PC-3 (cell line): ENCODE data around the gene RNF168. TPM values are rescaled to one million over a fixed set of nuclear protein-coding genes. Genes with fewer than 3 reads are reported as not detected.
"Not testable (repeated sequence)": the region's sequence is repeated elsewhere in the genome, so short reads cannot be mapped to it uniquely, and the experiment has no call there.

Source experiments
- ATAC-seq: fragments of 200-7000 bp; cut with Tn5 transposase; 2 replicates; pipeline ENCODE4 v1.9.1; 2020; ENCODE audit warnings: mild to moderate bottlenecking, moderate library complexity
- BruUV-seq: library from RNA; stranded (reverse); fragments of 400-500 nt; replicated peaks from 2 replicates; lab custom pipeline; 2021; lab: Mats Ljungman, UMichigan
- CTCF ChIA-PET: fragments of 300-600 bp; sonication (Branson Sonifier 250); formaldehyde crosslinking; loops from one replicate; lab custom pipeline; 2022; ENCODE audit warnings: antibody characterized with exemption; lab: Charles Lee
- POLR2A ChIA-PET: fragments of 300-600 bp; sonication (Branson Sonifier 250); formaldehyde crosslinking; loops from one replicate; lab custom pipeline; 2022; ENCODE audit warnings: antibody characterized with exemption; ENCODE audit not compliant: unreplicated experiment; lab: Charles Lee
- DNase-seq: peaks from one replicate; pipeline ENCODE4 v3.0.0-alpha.2; 2015
- H2AFZ ChIP-seq: fragments of 300-600 bp; sonication (generic); 2 replicates; pipeline ENCODE4 v1.6.0; 2016; ENCODE audit warnings: antibody characterized with exemption, low read length
- H3F3A ChIP-seq: fragments of 300-600 bp; sonication (generic); one replicate; pipeline ENCODE4 v1.6.0; 2017; ENCODE audit warnings: antibody characterized with exemption, low read length, control low read depth, mild to moderate bottlenecking; ENCODE audit not compliant: unreplicated experiment
- H3K27ac ChIP-seq: fragments of 300-600 bp; sonication (generic); 2 replicates; pipeline ENCODE4 v1.5.1; 2016; ENCODE audit warnings: mild to moderate bottlenecking, low read length
- H3K27me3 ChIP-seq: fragments of 300-600 bp; sonication (generic); 2 replicates; pipeline ENCODE4 v1.6.1; 2016; ENCODE audit warnings: low read length, mixed read lengths
- H3K36me3 ChIP-seq: fragments of 300-600 bp; sonication (generic); 2 replicates; pipeline ENCODE4 v1.6.1; 2016; ENCODE audit warnings: low read depth, mixed run types, low read length, mixed read lengths
- H3K4me1 ChIP-seq: fragments of 300-600 bp; sonication (generic); 2 replicates; pipeline ENCODE4 v1.5.1; 2016; ENCODE audit warnings: low read length; ENCODE audit not compliant: insufficient read depth
- H3K4me2 ChIP-seq: fragments of 300-600 bp; sonication (generic); 2 replicates; pipeline ENCODE4 v1.6.0; 2016; ENCODE audit warnings: low read length
- H3K4me3 ChIP-seq: fragments of 300-600 bp; sonication (generic); 2 replicates; pipeline ENCODE4 v1.5.1; 2016; ENCODE audit warnings: mild to moderate bottlenecking, low read length, mixed read lengths
- H3K79me2 ChIP-seq: fragments of 300-600 bp; sonication (generic); 2 replicates; pipeline ENCODE4 v1.6.1; 2017; ENCODE audit warnings: low read length, mixed read lengths
- H3K9ac ChIP-seq: fragments of 300-600 bp; sonication (generic); 2 replicates; pipeline ENCODE4 v1.6.0; 2016; ENCODE audit warnings: mild to moderate bottlenecking, low read length
- H3K9me2 ChIP-seq: fragments of 300-600 bp; sonication (generic); replicated peaks from 2 replicates; pipeline ENCODE4 v1.6.1; 2016; ENCODE audit warnings: mixed run types, low read length, mixed read lengths
- H3K9me3 ChIP-seq: fragments of 300-600 bp; sonication (generic); 2 replicates; pipeline ENCODE4 v1.6.1; 2016; ENCODE audit warnings: low read length, mixed read lengths
- H4K20me1 ChIP-seq: fragments of 300-600 bp; sonication (generic); 2 replicates; pipeline ENCODE4 v1.6.1; 2016; ENCODE audit warnings: low read length, mixed read lengths
- EZH2 ChIP-seq: fragments of 300-600 bp; sonication (generic); IDR thresholded peaks from one replicate; pipeline ENCODE4 v1.6.1; 2017; ENCODE audit warnings: antibody characterized with exemption, mild to moderate bottlenecking, low read length; ENCODE audit not compliant: unreplicated experiment
- EZH2phosphoT487 ChIP-seq: fragments of 300-600 bp; sonication (generic); IDR thresholded peaks from 2 replicates; pipeline ENCODE4 v1.6.1; 2018; ENCODE audit warnings: mild to moderate bottlenecking, antibody characterized with exemption, low read length, borderline replicate concordance
- intact Hi-C: fragments of 100-400 bp; cut with micrococcal nuclease; formaldehyde crosslinking; loops from 2 replicates; pipeline ENCODE4 v1.9.0; 2023
- total RNA-seq: library from RNA; depleted of rRNA; stranded (reverse); fragments of >200 nt; gene quantifications from 2 replicates; pipeline ENCODE4 v1.2.3, GENCODE V29; 2014
- TF ChIP-seq, protein P1 (sequence below): fragments of 300-600 bp; sonication (generic); conservative IDR thresholded peaks from 2 replicates; pipeline ENCODE4 v1.5.1; 2017; ENCODE audit warnings: antibody characterized with exemption, low read depth, mild to moderate bottlenecking, low read length

The RNF168 gene
- total RNA-seq, 1 experiment from 2014 or later: 13.8 TPM

DNA sequence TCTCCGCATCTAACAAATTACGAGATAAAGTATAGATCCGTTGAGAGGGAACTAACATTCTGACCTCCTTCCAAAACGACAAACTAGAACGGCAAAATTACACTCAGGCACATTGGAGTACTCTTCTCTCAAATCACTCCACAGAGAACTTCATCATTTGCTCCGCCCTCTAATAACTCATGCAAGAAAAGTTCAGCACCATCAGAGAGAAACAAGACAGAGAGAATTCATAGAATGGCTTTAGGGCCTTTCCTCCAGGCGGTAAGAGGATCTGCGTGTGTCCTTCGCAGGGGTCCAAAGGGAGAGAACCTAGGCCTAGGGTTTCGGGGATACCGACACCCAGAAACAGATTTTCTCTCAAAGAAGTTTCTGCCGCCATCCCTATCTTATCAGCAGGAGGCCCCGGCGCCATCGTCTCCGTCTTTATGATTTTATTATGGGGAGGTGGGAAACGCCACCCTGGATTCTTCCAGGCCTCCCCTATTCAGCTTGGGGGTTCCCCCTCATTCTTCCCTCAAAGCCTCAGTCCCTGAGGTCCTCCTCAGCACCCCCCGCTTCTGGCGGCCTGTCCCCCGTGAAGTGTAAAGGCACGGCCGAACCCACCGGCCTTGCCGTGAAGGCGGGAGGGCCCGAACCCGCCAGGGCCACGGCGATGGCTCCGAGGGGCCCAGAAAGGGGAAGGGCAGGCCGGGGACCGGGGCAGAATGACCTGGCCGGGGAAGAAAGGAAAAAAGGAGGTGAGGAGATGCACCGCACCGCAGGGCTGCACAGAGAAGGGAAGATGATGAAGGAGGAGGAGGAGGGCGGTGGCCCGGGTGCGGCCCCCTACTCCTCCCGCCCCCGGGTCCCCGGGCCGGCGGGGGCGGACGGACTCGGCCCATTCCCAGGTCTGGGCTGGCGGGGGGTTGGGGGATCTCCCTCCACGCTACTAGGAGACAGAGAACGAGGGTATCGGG, 72.1 kb downstream of the RNF168 start:
- Histone ChIP-seq H4K20me1 (peaks cover 7% of the 10 kb centered on the region), H3K4me2 (peak overlapping the region; percentile 97), H3K27me3 (no peaks in the 10 kb centered on the region), H3F3A (no peaks in the 10 kb centered on the region), H3K36me3 (peaks cover 5% of the 10 kb centered on the region; the same call in 1 of the 2 replicates), H3K79me2 (peaks cover 58% of the 10 kb centered on the region), H3K27ac (peak overlapping the region; percentile 7; the same call in 1 of the 2 replicates), H3K9me2 (no peaks in the 10 kb centered on the region), H3K9me3 (no peaks in the 10 kb centered on the region), H3K9ac (peak overlapping the region; percentile 92), H3K4me3 (peak overlapping the region; percentile 94), H2AFZ (peak overlapping the region; percentile 96), H3K4me1 (peaks cover 11% of the 10 kb centered on the region; the same call in 1 of the 2 replicates)
- ATAC-seq (peak; percentile 47), DNase-seq (peak; percentile 58)
- intact Hi-C loops: loop anchor here (2.0 to 10.0 kb wide), 3 partner anchors 71 to 177 kb away; partner anchors contain the start of genes RNF168 and TM4SF19
- ChIA-PET CTCF (interaction anchor here (0.6 kb wide), 1 partner anchor 25 kb away, joined by 3 read pairs; no protein-coding TSS in a partner anchor), POLR2A (interaction anchor here (0.6 kb wide), 1 partner anchor 168 kb away, joined by 3 read pairs; no protein-coding TSS in a partner anchor)
- TF ChIP-seq, protein P1, sequence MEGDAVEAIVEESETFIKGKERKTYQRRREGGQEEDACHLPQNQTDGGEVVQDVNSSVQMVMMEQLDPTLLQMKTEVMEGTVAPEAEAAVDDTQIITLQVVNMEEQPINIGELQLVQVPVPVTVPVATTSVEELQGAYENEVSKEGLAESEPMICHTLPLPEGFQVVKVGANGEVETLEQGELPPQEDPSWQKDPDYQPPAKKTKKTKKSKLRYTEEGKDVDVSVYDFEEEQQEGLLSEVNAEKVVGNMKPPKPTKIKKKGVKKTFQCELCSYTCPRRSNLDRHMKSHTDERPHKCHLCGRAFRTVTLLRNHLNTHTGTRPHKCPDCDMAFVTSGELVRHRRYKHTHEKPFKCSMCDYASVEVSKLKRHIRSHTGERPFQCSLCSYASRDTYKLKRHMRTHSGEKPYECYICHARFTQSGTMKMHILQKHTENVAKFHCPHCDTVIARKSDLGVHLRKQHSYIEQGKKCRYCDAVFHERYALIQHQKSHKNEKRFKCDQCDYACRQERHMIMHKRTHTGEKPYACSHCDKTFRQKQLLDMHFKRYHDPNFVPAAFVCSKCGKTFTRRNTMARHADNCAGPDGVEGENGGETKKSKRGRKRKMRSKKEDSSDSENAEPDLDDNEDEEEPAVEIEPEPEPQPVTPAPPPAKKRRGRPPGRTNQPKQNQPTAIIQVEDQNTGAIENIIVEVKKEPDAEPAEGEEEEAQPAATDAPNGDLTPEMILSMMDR: no peak
- TF ChIP-seq EZH2phosphoT487: no peak
- TF ChIP-seq EZH2: no peak
- BruUV-seq: TSS peak; percentile 83

DNA sequence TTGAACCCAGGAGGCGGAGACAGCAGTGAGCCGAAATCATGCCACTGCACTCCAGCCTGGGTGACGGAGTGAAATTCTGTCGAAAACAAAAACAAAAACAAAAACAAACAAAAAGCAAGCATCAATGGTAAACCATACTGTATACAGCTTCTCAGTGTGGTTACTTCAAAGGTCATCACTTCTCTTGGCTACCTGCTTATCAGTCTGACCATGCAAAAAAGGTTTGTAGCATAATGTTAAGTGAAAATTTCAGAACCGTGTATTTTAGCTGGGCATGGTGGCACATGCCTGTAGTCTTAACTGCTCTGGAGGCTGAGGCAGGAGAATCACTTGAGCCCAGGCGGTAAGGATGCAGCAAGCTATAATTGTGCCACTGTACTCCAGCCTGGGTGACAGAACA, 75.5 kb downstream of the RNF168 start:
- Histone ChIP-seq H3K4me1 (peaks cover 6% of the 10 kb centered on the region; the same call in 1 of the 2 replicates), H3K36me3 (peaks cover 5% of the 10 kb centered on the region; the same call in 1 of the 2 replicates), H3K27ac (no peak overlapping the region), H3K9me2 (no peaks in the 10 kb centered on the region), H3K4me2 (no peak overlapping the region), H3K9ac (no peak overlapping the region), H4K20me1 (peaks cover 11% of the 10 kb centered on the region), H3K79me2 (peaks cover 91% of the 10 kb centered on the region), H2AFZ (no peak overlapping the region), H3K4me3 (no peak overlapping the region), H3K9me3 (no peaks in the 10 kb centered on the region), H3F3A (no peaks in the 10 kb centered on the region), H3K27me3 (no peaks in the 10 kb centered on the region)
- ChIA-PET POLR2A (no interaction called here), CTCF (no interaction called here)
- ATAC-seq (no peak), DNase-seq (no peak)
- TF ChIP-seq, protein P1: no peak
- TF ChIP-seq EZH2 (no peak), EZH2phosphoT487 (no peak)
- intact Hi-C loops: no loop called here
- BruUV-seq: no TSS peak

DNA sequence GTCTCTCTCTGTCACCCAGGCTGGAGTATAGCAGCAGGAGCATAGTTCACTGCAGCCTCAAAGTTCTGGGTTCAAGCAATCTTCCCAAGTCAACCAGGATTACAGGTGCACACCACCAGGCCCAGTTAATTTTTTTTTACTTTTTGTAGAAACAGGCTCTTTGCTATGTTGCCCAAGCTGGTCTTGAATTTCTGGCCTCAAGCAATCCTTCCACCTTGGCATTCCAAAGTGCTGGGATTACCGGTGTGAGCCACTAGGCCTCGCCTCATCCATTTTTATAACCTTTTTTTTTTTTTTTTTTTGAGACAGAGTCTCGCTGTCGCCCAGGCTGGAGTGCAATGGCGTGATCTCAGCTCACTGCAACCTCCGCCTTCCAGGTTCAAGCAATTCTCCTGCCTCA, 79.1 kb downstream of the RNF168 start:
- H3K9me2 ChIP-seq, H3F3A ChIP-seq, H3K9ac ChIP-seq, H3K4me1 ChIP-seq, H3K4me3 ChIP-seq, H4K20me1 ChIP-seq, ATAC-seq, H3K36me3 ChIP-seq, BruUV-seq, H3K4me2 ChIP-seq, H2AFZ ChIP-seq, H3K9me3 ChIP-seq, CTCF ChIA-PET, intact Hi-C loops, H3K27ac ChIP-seq, H3K27me3 ChIP-seq, DNase-seq: not testable (repeated sequence)
- POLR2A ChIA-PET: interaction anchor here (0.6 kb wide), 1 partner anchor 143 kb away, joined by 22 read pairs; no protein-coding TSS in a partner anchor
- peaks cover 99% of the 10 kb centered on the region for H3K79me2 ChIP-seq
